HL-60/S4 treated with phorbol 12-myristate 13-acetate at 8.2 ng/mL for 4 days and 3 days (cell line): ENCODE measurements around the gene PELI2.

Experiments
- in situ Hi-C: fragments of 300-500 bp; cut with MboI; formaldehyde crosslinking; loops from 2 replicates; pipeline ENCODE4 v1.15.0; 2022; ENCODE audit warnings: low sequenced_read_pairs

PELI2 gene

GRCh38 chr14:56170877-56171422, 52.7 kb downstream of the PELI2 start:
- in situ Hi-C loops, result no loop called here

DNA sequence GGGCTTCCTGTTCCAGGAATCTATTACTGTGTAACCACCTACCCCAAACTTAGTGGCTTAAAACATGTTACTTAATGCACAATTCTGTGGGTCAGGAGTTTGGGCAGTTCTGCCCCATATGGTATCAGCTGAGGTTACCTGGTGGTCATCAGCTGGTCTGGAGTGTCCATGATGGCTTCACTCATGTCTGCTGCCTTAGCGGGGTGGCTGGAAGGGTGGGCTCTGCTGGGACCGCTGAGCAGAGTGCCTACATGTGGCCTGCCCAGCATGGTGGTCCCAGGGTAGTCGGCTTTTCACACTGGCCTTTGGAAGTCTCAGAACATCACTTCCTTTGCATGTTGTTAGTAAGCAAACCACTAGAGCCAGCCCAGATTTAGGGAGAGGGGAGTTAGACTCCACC, 53.9 kb downstream of the PELI2 start:
- in situ Hi-C loops, result no loop called here

- in situ Hi-C loops, result no loop called here
Measured at GRCh38 chr14:56172571-56172971, 54.4 kb downstream of the PELI2 start.

GRCh38 chr14:56173365-56173922, 55.2 kb downstream of the PELI2 start:
- in situ Hi-C loops, result no loop called here

- in situ Hi-C loops, result no loop called here
Measured at GRCh38 chr14:56175773-56176172, 57.6 kb downstream of the PELI2 start.

- in situ Hi-C loops, result no loop called here
Measured at GRCh38 chr14:56176530-56176929, 58.3 kb downstream of the PELI2 start.

DNA sequence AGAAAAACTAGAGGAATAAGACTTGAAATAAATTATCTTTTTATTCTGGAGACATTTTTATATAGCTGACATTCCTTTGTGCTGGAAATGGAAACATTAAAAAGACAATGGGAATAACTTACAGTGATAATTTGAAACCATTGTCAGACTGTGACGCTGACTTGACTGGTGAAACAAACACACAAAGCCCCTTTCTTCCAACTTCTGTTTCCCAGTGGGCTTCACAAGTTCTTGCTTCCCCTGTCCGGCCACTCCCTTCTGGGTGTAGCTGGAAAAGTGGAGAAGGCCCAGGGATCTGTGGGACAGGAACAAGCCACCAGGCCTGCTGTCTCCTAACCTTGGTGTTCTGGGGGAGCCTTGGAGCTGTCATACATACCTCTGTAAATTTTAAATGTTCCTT, 58.8 kb downstream of the PELI2 start:
- in situ Hi-C loops, result no loop called here

- in situ Hi-C loops, result no loop called here
Measured at GRCh38 chr14:56180754-56181542, 62.7 kb downstream of the PELI2 start.

- in situ Hi-C loops, result no loop called here
Measured at GRCh38 chr14:56181681-56182085, 63.5 kb downstream of the PELI2 start.

DNA sequence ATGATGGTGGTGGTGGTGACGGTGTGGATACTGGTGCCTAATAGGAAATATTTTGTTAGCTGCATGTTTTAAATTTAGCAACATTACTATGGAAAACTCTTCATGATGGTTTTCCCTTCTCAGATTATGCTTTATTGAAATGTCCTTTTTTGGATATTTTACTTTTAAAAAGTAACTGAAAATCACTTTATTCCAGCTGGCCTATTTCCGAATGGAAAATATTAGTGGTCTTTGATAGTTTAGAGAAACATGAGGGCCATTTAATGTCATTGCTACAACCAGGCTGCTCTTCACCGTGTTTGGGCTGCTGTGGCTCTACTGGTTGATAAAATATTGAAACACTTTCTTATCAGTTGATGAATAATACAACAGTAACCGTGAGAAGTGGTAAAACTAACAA, 64.2 kb downstream of the PELI2 start:
- in situ Hi-C loops, result no loop called here

DNA sequence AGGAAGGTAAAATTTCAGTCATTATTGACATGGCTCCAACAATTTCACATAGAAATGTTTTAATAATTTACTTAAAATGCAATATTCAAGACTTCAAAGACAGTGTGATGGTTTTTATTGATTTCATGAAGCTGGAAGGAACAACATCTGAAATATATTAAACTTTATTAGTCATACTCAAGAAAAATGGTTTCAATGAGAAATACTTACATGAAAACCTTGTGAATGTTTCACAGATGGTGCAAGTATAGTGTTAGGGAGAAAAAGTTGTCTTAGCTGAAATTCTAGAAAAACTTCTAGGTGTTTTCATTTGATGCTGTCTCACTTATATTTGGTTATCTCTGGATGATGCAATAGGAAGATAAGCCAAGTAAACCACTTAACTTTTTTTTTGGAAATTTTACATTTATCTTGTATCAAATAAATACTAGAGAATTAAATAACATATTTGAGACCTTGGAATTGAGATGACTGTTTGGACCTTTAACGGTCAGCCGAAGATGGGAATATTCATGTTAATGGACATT, 65.5 kb downstream of the PELI2 start:
- in situ Hi-C loops, result no loop called here

GRCh38 chr14:56185992-56186391, 67.8 kb downstream of the PELI2 start:
- in situ Hi-C loops, result no loop called here

DNA sequence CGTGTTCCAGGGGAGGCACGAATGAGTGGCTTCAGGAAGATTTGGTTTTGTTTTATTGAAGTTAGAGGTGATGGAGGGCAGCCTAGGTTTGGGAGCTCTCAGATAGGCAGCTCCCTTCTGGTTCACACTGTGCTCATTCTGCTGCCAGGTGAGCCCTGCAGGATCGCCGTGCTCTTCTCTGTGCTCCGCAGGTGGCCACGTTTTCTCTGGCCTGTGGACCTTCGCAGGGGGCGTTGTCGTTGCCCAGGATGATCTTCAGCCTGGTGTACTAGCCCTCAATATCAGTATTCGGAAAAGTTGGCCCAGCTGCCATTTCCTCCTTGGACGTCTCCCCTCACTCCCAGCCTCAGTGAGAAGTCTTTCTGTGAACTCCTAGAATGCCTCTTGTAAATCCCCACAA, 69.5 kb downstream of the PELI2 start:
- in situ Hi-C loops, result no loop called here

DNA sequence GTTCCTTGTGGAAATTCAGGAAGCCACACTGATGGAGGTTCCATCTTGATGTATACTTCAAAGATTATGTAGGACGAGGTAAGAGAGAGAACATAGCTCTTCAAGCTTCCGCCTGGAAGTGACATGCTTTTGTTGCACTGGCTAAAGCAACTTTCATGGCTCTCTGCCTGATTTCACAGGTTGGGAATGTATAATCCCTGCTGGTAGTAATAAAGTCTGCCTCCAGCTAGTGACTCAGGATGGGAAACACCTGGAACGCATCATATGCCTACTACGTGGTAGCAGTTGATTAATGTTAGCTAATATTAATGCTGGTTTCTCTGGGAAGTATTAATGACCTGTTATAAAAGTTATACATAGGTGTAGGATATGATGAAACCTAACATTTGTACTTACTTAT, 71.1 kb downstream of the PELI2 start:
- in situ Hi-C loops, result no loop called here

GRCh38 chr14:56193347-56193746, 75.1 kb downstream of the PELI2 start:
- in situ Hi-C loops, result no loop called here

GRCh38 chr14:56194042-56194441, 75.8 kb downstream of the PELI2 start:
- in situ Hi-C loops, result no loop called here

DNA sequence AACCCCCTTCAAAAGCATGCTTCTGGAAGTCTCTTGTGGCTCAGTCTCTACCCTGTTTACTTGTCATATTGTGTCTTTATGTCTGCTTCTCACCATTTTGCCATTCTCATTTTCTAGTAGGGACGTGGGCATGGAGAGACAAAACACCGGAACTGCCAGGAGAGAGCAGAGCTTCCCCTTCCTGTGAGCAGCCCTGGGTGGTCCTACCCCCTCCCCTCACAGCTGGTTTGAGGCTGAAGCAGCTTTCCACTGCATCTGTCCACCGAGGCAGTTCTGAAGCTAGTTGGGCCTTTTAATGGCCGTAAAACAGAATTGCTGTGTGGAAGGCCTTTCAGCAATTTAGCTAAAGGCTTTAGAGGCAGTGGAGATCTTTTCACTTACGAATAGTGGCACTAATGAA, 77.0 kb downstream of the PELI2 start:
- in situ Hi-C loops, result no loop called here

- in situ Hi-C loops, result no loop called here
Measured at GRCh38 chr14:56195704-56196103, 77.5 kb downstream of the PELI2 start.

GRCh38 chr14:56196274-56196673, 78.1 kb downstream of the PELI2 start:
- in situ Hi-C loops, result no loop called here

DNA sequence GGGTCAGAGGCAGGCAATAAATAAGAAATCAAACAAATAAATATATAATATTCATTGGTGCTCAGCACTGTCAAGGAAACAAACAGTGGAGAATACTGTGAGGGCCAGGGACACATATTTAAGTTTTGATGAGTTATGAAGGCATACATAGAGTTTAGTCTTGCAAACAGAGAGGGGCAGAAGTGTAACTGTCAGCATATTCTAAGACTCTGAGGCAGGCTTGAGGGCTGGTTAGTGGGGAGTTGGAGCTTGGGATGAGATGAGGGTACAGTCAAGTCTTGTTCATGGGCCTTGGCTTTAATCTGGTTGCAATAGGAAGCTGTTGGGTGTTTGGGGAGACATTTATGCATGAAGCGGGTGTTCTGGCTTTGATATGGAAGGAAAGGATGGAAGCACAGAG, 78.9 kb downstream of the PELI2 start:
- in situ Hi-C loops, result no loop called here

GRCh38 chr14:56198438-56198837, 80.2 kb downstream of the PELI2 start:
- in situ Hi-C loops, result no loop called here
